Stimulated activated effector memory CD8-positive, alpha-beta T cell treated with anti-CD3 and anti-CD28 coated beads, Interleukin-12 subunit alpha, Interleukin-12 subunit beta, amount 100 ng/mL, for 72 hours (primary cell): ENCODE measurements around the gene CASP2.

Experiments used
- ATAC-seq: fragments of 150-1000 bp; cut with Tn5 transposase; 2 replicates; pipeline ENCODE4 v1.10.0; 2021
- DNase-seq, 2 donors: peaks; one replicate each; pipeline ENCODE4 v3.0.0; 2021 to 2022; ENCODE audit warnings: low spot score in 2 of 2
- H3K27ac Mint-ChIP-seq: one replicate; pipeline ENCODE4 v1.8.0; 2022; ENCODE audit warnings: mild to moderate bottlenecking, mixed read lengths
- H3K36me3 Mint-ChIP-seq: one replicate; pipeline ENCODE4 v1.8.0; 2022; ENCODE audit warnings: mild to moderate bottlenecking, mixed read lengths
- H3K4me1 Mint-ChIP-seq: one replicate; pipeline ENCODE4 v1.8.0; 2022; ENCODE audit warnings: mixed read lengths
- H3K4me3 Mint-ChIP-seq: one replicate; pipeline ENCODE4 v1.8.0; 2022; ENCODE audit warnings: mild to moderate bottlenecking, mixed read lengths
- H3K9me3 Mint-ChIP-seq: one replicate; pipeline ENCODE4 v1.8.0; 2022; ENCODE audit warnings: mixed read lengths

Gene CASP2

DNA sequence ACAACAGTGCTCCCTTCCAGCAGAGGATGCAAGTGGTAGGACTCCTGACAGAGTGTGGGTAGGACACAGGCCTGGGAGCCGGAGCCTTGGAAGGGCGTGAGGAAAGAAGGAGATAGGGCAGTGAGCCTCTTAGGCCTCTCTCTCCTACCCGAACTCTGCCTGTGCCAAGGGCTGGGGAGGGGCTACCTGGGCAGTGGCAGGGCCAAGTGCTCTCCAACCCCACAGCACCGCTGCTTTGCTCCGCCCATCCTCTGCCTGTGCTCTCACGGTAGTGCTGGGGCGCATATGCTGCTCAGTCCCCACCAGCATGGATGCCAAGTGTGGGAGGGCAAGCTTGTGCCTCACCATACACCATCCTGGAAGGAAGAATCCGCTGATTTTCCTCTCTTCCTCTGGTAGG is 66.8 kb downstream of the CASP2 start:
- DNase-seq: no peak
- Mint-ChIP-seq H3K27ac (no peak overlapping the region), H3K4me1 (peaks cover 20% of the 10 kb centered on the region), H3K36me3 (no peaks in the 10 kb centered on the region), H3K9me3 (no peaks in the 10 kb centered on the region), H3K4me3 (no peak overlapping the region)
- ATAC-seq: no peak

DNA sequence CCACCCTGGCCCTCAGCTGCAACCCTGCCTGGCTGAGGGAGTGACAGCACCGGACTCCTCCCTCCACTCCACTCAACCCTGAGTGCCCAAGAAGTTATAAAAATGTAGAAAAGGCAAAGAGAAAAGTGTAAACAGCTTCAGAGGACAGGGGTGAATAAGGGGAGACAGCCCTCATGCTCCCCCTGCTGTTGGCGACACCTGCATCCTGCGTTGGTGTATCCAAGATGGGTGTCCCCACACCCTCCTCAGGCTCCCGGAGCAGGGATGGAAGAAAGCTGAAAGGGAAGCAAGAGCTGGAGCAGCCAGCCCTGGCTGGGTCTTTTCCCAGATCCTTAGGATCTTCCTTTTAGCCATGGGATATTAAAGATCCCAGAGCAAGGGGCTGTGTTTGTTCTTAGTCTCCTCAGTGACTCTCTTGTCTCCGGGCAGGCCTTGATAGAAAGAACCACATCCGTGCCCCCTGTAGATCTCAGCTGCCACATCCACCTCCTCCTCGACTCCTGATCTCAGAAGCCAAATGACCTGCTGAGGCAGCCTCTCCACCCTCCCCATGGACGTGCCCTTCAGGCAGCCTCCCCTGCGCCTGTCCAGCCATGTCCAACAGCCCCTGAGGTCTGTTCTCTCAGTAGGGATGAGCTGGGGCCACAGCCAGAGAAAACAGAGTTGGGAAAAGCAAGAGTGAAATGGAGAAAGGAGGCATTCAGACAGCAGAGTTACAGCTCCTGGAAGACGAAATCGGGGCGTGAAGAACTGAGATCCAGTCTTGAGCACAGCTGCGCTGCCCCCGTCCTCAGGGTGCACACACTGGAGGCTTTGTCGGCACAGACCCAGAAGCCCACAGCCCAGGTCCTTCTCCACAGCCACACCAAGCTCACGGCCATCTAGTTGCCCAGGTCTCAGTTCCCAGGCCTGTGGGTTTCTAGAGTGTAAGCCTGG is 67.6 kb downstream of the CASP2 start:
- H3K9me3 Mint-ChIP-seq: no peaks in the 10 kb centered on the region
- DNase-seq: no peak

DNA sequence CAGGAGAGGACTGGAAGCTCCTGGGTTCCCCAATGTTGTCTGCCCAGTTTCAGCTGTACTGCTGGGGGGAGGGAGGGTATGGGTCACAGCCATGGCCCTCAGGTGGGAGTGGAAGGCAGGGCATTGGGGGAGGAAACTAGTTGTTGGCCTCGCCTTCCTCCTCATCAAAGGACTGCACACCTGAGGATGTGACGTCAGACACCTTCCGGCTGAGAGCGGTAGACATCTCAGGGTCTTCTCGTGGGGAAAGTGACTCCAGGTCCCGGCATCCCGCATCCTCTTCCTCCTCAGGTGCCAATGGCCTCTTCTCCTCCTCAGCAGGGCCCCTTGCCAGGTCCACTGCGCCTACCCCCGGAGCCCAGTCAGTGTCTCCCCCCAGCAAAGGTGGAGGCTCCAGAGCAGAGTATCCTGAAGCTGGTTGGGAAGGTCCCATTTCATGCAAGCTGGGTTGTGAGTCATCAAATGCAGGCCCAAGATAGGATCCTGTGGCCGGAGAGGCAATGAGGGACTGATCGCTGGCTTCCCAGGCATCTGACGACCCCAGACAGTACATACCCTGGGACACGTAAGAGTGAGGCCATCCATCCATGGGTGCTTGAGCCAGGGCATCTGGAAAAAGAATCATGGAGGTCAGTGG is 68.4 kb downstream of the CASP2 start:
- Mint-ChIP-seq H3K4me1 (peaks cover 30% of the 10 kb centered on the region), H3K4me3 (no peak overlapping the region), H3K9me3 (no peaks in the 10 kb centered on the region), H3K36me3 (no peaks in the 10 kb centered on the region), H3K27ac (no peak overlapping the region)
- ATAC-seq: no peak
- DNase-seq: no peak

More for the DNA sequence above, 67.6 kb downstream of the CASP2 start:
- no peak overlapping the region for H3K4me3 Mint-ChIP-seq
- no peak overlapping the region for H3K27ac Mint-ChIP-seq
- H3K4me1 Mint-ChIP-seq: peaks cover 25% of the 10 kb centered on the region
- H3K36me3 Mint-ChIP-seq: no peaks in the 10 kb centered on the region
- ATAC-seq: no peak
